Measurements from ENCODE around the gene AP2B1. TPM values are rescaled to one million over a fixed set of nuclear protein-coding genes. Genes with fewer than 3 reads are reported as not detected.

The AP2B1 gene
- total RNA-seq, 2 experiments from 2014 or later: 28.9 to 76.0 TPM

DNA sequence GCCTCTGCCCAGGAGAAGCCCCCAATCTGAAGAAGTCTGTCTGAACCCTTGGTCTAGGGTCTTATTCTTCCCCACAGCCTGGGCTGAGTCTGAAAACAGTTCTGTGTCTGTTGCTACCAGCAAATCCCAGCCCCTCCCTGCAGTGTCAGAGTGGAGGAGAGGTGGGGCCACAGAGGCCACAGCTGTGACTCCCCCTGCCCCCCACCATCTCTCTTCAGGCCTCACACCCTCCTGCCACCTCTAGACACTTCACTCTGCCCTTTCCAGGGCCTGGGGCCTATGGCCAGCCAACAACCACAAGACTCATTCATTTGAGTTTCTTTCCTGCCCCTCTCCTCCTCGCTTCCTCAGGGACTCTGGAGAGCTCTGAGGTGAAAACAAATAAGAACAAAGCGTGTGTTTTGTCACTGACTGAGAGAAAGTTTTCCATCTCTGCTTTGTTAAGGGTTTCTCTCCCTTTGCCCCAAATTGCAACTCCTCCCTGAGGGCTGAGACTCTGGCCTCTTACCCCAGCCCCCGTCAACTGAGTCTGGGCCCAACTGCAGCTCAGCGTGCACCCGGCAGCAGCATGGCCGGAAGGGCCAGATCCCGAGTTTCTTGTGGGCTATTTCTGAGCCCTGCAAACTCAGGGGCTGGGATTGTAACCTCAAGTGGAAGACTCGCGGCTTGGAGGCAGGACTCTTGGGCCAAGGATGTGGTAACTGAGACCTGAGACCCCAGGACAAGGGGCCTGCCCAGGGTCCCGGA, 186.7 kb downstream of the AP2B1 start:
- H4K20me1 ChIP-seq (ENCODE audit: insufficient read depth, low read length): no peaks in the 10 kb centered on the region
- H3K4me3 ChIP-seq (ENCODE audit: low read depth, low read length, poor library complexity, severe bottlenecking): no peak overlapping the region
- POLR2A ChIA-PET: no interaction called here
- no peaks in the 10 kb centered on the region for H3K4me1 ChIP-seq (ENCODE audit: insufficient read depth, low read length, poor library complexity, severe bottlenecking)
- no TSS peak for BruUV-seq (replicated peaks)
- no peak overlapping the region for H2AFZ ChIP-seq (ENCODE audit: low read length)
- intact Hi-C loops (cut with micrococcal nuclease; ENCODE audit: unreplicated experiment): no loop called here
- H3K36me3 ChIP-seq (ENCODE audit: insufficient read depth, low read length): no peaks in the 10 kb centered on the region
- no peak overlapping the region for H3K27ac ChIP-seq (ENCODE audit: low read depth, low read length, poor library complexity, severe bottlenecking)
- H3K4me2 ChIP-seq (ENCODE audit: low read length): no peak overlapping the region
- H3K79me2 ChIP-seq (ENCODE audit: insufficient read depth, low read depth, low read length): no peaks in the 10 kb centered on the region
- H3K9me2 ChIP-seq (ENCODE audit: insufficient read depth, low read length): no peaks in the 10 kb centered on the region
- H3K9me3 ChIP-seq (ENCODE audit: low read length): no peaks in the 10 kb centered on the region
- DNase-seq (ENCODE audit: low spot score): no peak
- TF ChIP-seq CTCF (conservative IDR thresholded peaks at IDR 0.05; ENCODE audit: low read length) (no peak), EZH2phosphoT487 (IDR thresholded peaks at IDR 0.05; ENCODE audit: borderline replicate concordance, low read depth, low read length) (no peak)
- CTCF ChIA-PET (ENCODE audit: unreplicated experiment): no interaction called here

- ChIA-PET CTCF (ENCODE audit: unreplicated experiment) (no interaction called here), POLR2A (no interaction called here)
- BruUV-seq (replicated peaks): no TSS peak
- no peak overlapping the region for H3K4me3 ChIP-seq (ENCODE audit: low read depth, low read length, poor library complexity, severe bottlenecking)
- H2AFZ ChIP-seq (ENCODE audit: low read length): no peak overlapping the region
- H4K20me1 ChIP-seq (ENCODE audit: insufficient read depth, low read length): no peaks in the 10 kb centered on the region
- H3K9me2 ChIP-seq (ENCODE audit: insufficient read depth, low read length): no peaks in the 10 kb centered on the region
- TF ChIP-seq CTCF (conservative IDR thresholded peaks at IDR 0.05; ENCODE audit: low read length): no peak
- no peak for TF ChIP-seq EZH2phosphoT487 (IDR thresholded peaks at IDR 0.05; ENCODE audit: borderline replicate concordance, low read depth, low read length)
- intact Hi-C loops (cut with micrococcal nuclease; ENCODE audit: unreplicated experiment): no loop called here
- H3K9me3 ChIP-seq (ENCODE audit: low read length): no peaks in the 10 kb centered on the region
- H3K27ac ChIP-seq (ENCODE audit: low read depth, low read length, poor library complexity, severe bottlenecking): no peak overlapping the region
- no peaks in the 10 kb centered on the region for H3K36me3 ChIP-seq (ENCODE audit: insufficient read depth, low read length)
- DNase-seq (ENCODE audit: low spot score): no peak
- no peaks in the 10 kb centered on the region for H3K4me1 ChIP-seq (ENCODE audit: insufficient read depth, low read length, poor library complexity, severe bottlenecking)
- no peaks in the 10 kb centered on the region for H3K79me2 ChIP-seq (ENCODE audit: insufficient read depth, low read depth, low read length)
- H3K4me2 ChIP-seq (ENCODE audit: low read length): no peak overlapping the region
These were observed 187.4 kb downstream of the AP2B1 start for GRCh38 chr17:35774499-35774898.

DNA sequence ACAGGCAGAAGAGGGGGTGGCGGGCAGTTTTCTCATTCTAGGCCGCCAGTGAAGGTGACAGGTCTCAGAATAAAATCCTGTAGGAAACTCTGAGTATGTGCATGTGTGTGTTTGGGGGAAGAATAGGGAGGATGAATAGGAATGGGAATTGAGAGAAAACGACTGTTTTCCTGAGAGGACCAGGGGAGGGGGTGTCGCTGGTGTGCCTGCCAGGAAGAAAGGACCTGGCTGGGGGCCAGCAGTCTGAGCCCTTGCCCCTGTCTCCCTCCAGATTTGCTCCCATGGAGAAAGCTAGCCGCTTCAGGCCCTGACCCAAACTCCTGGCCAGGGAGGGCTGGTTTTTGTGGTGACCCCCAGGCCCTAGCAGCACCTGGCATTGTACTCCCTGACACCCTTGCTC, 187.9 kb downstream of the AP2B1 start:
- no peaks in the 10 kb centered on the region for H3K9me2 ChIP-seq (ENCODE audit: insufficient read depth, low read length)
- intact Hi-C loops (cut with micrococcal nuclease; ENCODE audit: unreplicated experiment): no loop called here
- no peak for TF ChIP-seq EZH2phosphoT487 (IDR thresholded peaks at IDR 0.05; ENCODE audit: borderline replicate concordance, low read depth, low read length)
- no peak for DNase-seq (ENCODE audit: low spot score)
- H3K79me2 ChIP-seq (ENCODE audit: insufficient read depth, low read depth, low read length): no peaks in the 10 kb centered on the region
- H3K4me1 ChIP-seq (ENCODE audit: insufficient read depth, low read length, poor library complexity, severe bottlenecking): no peaks in the 10 kb centered on the region
- H3K9me3 ChIP-seq (ENCODE audit: low read length): no peaks in the 10 kb centered on the region
- no peak overlapping the region for H3K4me3 ChIP-seq (ENCODE audit: low read depth, low read length, poor library complexity, severe bottlenecking)
- no TSS peak for BruUV-seq (replicated peaks)
- no peaks in the 10 kb centered on the region for H3K36me3 ChIP-seq (ENCODE audit: insufficient read depth, low read length)
- CTCF ChIA-PET (ENCODE audit: unreplicated experiment): no interaction called here
- no peak overlapping the region for H3K27ac ChIP-seq (ENCODE audit: low read depth, low read length, poor library complexity, severe bottlenecking)
- H2AFZ ChIP-seq (ENCODE audit: low read length): no peak overlapping the region
- POLR2A ChIA-PET: no interaction called here
- H3K4me2 ChIP-seq (ENCODE audit: low read length): no peak overlapping the region
- H4K20me1 ChIP-seq (ENCODE audit: insufficient read depth, low read length): no peaks in the 10 kb centered on the region
